ENCODE data around the gene HOXC10. TPM values are rescaled to one million over a fixed set of nuclear protein-coding genes. Genes with fewer than 3 reads are reported as not detected.

The HOXC10 gene

GRCh38 chr12:54038871-54039414 is 54.0 kb downstream of the HOXC10 start:
- no peak overlapping the region for H2BK15ac ChIP-seq (replicated peaks; ENCODE audit: low read depth)
- no peak overlapping the region for H3K23ac ChIP-seq (ENCODE audit: low read length)
- H3K18ac ChIP-seq (ENCODE audit: low read length): no peak overlapping the region
- no peak overlapping the region for H3K4me3 ChIP-seq (ENCODE audit: low read length)
- no peaks in the 10 kb centered on the region for H3K36me3 ChIP-seq (ENCODE audit: control insufficient read depth, insufficient read depth, low read length)
- WGBS (ENCODE audit: extremely low coverage, insufficient coverage, low lambda C conversion rate): no CpG with 5 or more reads among the region's 9 CpGs
- no peak overlapping the region for H2BK5ac ChIP-seq (ENCODE audit: low read length)
- no peak overlapping the region for H3K27ac ChIP-seq (ENCODE audit: low read depth, low read length)
- H4K8ac ChIP-seq (ENCODE audit: low read depth, low read length): no peak overlapping the region
- no peak overlapping the region for H3K9ac ChIP-seq (ENCODE audit: low read length)
- no peak overlapping the region for H3K4me2 ChIP-seq (ENCODE audit: low read length)
- no peak overlapping the region for H3K56ac ChIP-seq (ENCODE audit: low read length)
- H3K79me2 ChIP-seq (ENCODE audit: control insufficient read depth, insufficient read depth, low read length): no peaks in the 10 kb centered on the region
- peaks cover 88% of the 10 kb centered on the region for H3K27me3 ChIP-seq (ENCODE audit: insufficient read depth, low read length, poor library complexity)
- no peaks in the 10 kb centered on the region for H3K4me1 ChIP-seq (ENCODE audit: control insufficient read depth, low read depth, low read length)
- H2AK5ac ChIP-seq (ENCODE audit: low read length): no peak overlapping the region
- H2BK120ac ChIP-seq (ENCODE audit: low read depth, low read length): no peak overlapping the region
- no peak overlapping the region for H4K5ac ChIP-seq (ENCODE audit: low read length)
- no peak overlapping the region for H3K4ac ChIP-seq (ENCODE audit: low read depth, low read length)
- no peak for DNase-seq
- H3K79me1 ChIP-seq (ENCODE audit: low read length): no peaks in the 10 kb centered on the region

DNA sequence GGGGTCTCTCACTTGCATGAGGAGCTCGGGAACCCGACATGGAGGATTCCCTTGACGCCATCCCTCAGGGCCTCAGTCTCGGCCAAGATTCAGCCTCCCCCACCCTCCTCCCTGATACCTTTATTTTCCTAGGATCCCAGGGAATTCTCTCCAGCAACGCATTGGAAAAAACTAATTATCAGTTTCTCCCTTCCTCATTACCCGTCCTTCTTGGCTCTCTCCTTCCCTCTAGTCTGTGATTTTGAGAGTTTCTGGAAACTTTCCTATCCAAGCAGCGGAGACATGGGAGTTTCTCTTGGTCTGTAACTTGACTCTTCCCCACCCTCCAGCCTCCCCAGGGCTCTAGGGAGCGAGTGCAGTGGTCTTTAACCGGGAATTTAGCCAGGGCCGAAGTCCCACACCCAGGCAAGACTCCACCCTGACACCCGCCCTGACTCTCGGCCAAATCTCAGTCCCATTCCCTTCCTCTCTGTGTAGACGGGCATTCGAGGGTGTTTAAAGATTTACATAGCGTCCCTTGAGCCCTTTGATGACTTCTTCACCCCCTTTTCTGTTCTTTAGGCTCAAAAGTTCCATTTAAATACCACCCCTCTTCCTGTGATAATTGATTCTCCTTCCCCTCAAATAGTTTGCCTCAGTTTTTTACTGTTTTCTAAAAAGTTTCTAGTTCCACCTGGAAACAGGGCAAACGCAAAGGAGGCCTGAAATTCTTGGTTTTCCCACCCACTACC is 54.6 kb downstream of the HOXC10 start:
- no peak overlapping the region for H2AK5ac ChIP-seq (ENCODE audit: low read length)
- peaks cover 90% of the 10 kb centered on the region for H3K27me3 ChIP-seq (ENCODE audit: insufficient read depth, low read length, poor library complexity)
- no peak overlapping the region for H3K4me3 ChIP-seq (ENCODE audit: low read length)
- H3K18ac ChIP-seq (ENCODE audit: low read length): no peak overlapping the region
- H3K79me1 ChIP-seq (ENCODE audit: low read length): no peaks in the 10 kb centered on the region
- no peak overlapping the region for H3K4me2 ChIP-seq (ENCODE audit: low read length)
- WGBS (ENCODE audit: extremely low coverage, insufficient coverage, low lambda C conversion rate): no CpG with 5 or more reads among the region's 16 CpGs
- no peak overlapping the region for H4K5ac ChIP-seq (ENCODE audit: low read length)
- no peak for DNase-seq
- H3K27ac ChIP-seq (ENCODE audit: low read depth, low read length): no peak overlapping the region
- no peaks in the 10 kb centered on the region for H3K79me2 ChIP-seq (ENCODE audit: control insufficient read depth, insufficient read depth, low read length)
- no peak overlapping the region for H3K4ac ChIP-seq (ENCODE audit: low read depth, low read length)
- H2BK15ac ChIP-seq (replicated peaks; ENCODE audit: low read depth): no peak overlapping the region
- H4K8ac ChIP-seq (ENCODE audit: low read depth, low read length): no peak overlapping the region
- H3K56ac ChIP-seq (ENCODE audit: low read length): no peak overlapping the region
- H2BK5ac ChIP-seq (ENCODE audit: low read length): no peak overlapping the region
- no peak overlapping the region for H2BK120ac ChIP-seq (ENCODE audit: low read depth, low read length)
- no peaks in the 10 kb centered on the region for H3K4me1 ChIP-seq (ENCODE audit: control insufficient read depth, low read depth, low read length)
- no peaks in the 10 kb centered on the region for H3K36me3 ChIP-seq (ENCODE audit: control insufficient read depth, insufficient read depth, low read length)
- H3K23ac ChIP-seq (ENCODE audit: low read length): no peak overlapping the region
- H3K9ac ChIP-seq (ENCODE audit: low read length): no peak overlapping the region

Small RNAs within 50 kb of the gene (small RNA-seq; reads per million reads assigned to genes)
- not detected for gene AC012531.3 (ENCODE audit: insufficient read depth)
- not detected for gene AC012531.4 (ENCODE audit: insufficient read depth)
- gene HOXC5 (ENCODE audit: insufficient read depth): not detected
- 1.3 reads per million for gene MIR196A2 (ENCODE audit: insufficient read depth)
- not detected for gene MIR615 (ENCODE audit: insufficient read depth)
- gene RF01905 (ENCODE audit: insufficient read depth): not detected
- not detected for gene RF01906 (ENCODE audit: insufficient read depth)
